Choroid plexus epithelial cell (primary cell): ENCODE data around the gene CCR7.

ENCODE experiments used
- DNase-seq: peaks from one replicate; pipeline ENCODE4 v3.0.0-alpha.2; 2010; ENCODE audit warnings: low read depth
- H3K4me3 ChIP-seq: 2 replicates; pipeline ENCODE4 v1.5.1; 2011; ENCODE audit warnings: low read depth, mild to moderate bottlenecking, control low read depth, low read length, moderate library complexity
- TF ChIP-seq, protein P1 (sequence below): conservative IDR thresholded peaks from 2 replicates; pipeline ENCODE4 v1.5.1; 2011; ENCODE audit warnings: low read depth, mild to moderate bottlenecking, control low read depth, inconsistent platforms, low read length, moderate library complexity

CCR7 gene

DNA sequence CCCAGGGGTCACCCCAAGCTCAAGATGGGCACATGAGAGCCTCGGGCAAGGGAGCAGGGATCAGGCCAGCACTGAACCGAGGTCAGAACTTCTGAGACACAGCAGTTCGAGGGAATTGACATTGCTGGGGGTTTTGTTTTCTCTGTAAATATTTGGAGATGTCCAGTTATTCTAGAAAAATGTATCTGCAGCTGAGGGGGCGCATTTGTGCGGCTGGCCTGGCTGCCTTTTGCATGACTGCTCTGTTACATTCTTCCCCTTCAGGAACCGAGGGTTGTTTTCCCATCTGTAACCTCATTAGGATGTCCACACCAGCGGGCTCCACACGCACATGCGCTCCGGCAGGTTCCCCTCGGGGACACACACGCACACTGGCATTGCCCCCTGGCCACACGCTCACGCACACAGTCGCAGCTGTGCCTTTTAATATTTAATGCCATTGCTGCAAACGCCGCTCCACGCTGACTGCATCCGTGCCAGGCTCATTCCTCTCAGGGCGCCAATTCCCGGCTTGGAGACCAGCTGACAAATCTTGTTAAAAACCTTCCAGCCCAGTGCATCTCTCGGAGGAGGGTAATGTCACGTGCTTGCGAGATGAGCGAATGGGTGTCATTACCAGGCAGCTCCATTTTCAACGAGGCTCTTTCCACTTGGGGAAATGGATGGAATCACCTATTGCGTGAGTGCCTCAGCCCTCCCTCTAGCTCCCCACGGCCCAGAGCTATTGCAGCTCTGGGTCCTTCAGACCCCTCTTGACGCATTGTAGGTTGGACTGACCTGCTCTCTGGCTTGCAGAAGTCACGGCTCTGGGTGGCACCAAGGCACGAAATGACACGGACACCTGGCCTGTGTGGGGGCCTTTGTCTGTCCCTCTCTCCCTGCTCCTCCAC is 13.1 kb downstream of the CCR7 start:
- TF ChIP-seq, protein P1, sequence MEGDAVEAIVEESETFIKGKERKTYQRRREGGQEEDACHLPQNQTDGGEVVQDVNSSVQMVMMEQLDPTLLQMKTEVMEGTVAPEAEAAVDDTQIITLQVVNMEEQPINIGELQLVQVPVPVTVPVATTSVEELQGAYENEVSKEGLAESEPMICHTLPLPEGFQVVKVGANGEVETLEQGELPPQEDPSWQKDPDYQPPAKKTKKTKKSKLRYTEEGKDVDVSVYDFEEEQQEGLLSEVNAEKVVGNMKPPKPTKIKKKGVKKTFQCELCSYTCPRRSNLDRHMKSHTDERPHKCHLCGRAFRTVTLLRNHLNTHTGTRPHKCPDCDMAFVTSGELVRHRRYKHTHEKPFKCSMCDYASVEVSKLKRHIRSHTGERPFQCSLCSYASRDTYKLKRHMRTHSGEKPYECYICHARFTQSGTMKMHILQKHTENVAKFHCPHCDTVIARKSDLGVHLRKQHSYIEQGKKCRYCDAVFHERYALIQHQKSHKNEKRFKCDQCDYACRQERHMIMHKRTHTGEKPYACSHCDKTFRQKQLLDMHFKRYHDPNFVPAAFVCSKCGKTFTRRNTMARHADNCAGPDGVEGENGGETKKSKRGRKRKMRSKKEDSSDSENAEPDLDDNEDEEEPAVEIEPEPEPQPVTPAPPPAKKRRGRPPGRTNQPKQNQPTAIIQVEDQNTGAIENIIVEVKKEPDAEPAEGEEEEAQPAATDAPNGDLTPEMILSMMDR: no peak
- peak; percentile 99 for DNase-seq
- no peak overlapping the region for H3K4me3 ChIP-seq

DNA sequence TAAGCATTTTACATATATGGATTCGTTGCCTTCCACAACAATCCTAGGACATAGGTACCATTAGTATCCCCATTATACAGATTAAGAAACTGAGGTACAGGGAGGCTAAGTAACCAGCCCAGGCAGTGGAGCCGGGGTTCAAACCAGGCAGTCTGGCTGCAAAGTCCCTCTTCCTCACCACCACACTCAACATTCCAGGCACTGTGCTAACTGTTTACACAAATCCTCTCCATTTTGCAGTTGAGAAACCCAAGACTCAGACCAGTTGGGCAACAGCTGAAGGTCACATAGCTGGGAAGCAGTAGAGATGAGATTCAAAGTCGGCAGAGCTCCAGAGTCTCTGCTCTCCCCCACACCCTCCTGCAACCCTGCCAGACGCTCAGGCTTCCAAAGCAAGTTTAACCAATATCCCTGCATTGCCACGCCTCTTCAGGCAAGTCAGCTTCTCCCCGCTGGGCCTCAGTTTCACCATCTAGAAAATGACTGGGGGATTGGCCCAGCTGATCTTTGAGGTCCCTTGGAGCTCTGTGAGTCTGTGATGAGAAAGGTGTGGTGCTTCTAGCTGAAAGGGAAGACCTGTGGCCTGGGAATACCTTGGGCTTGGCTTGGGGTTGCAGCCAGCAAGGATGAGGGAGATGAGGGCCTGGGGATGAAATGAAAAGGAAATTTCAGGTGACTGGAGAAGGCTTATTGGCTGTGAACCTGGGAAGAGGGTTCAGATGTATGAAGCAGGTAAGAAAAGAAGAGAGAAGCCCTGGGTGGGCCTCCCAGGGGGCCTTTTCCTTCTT is 14.0 kb downstream of the CCR7 start:
- DNase-seq: peak; percentile 100
- TF ChIP-seq, protein P1: no peak
- no peak overlapping the region for H3K4me3 ChIP-seq

DNA sequence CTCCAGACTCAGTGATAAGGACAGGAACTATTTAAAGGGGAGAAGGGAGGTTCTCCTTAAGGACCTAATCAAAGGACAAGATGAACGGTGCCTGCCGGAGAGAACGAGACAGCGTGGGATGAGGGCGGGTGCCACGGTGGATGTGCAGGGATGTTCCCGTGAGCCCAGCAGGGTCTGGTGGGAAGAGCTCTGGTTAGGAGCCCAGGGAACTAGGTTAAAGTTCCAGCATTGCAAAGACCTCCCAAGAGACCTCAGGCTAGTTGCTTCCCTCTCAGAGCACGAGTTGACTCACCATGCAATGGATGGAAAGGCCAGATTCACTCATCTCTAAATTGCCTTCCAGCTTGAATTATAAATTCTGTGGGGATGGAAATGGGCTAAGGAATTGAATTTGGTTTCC is 14.7 kb downstream of the CCR7 start:
- peak; percentile 95 for DNase-seq
- TF ChIP-seq, protein P1: no peak
- no peak overlapping the region for H3K4me3 ChIP-seq

DNA sequence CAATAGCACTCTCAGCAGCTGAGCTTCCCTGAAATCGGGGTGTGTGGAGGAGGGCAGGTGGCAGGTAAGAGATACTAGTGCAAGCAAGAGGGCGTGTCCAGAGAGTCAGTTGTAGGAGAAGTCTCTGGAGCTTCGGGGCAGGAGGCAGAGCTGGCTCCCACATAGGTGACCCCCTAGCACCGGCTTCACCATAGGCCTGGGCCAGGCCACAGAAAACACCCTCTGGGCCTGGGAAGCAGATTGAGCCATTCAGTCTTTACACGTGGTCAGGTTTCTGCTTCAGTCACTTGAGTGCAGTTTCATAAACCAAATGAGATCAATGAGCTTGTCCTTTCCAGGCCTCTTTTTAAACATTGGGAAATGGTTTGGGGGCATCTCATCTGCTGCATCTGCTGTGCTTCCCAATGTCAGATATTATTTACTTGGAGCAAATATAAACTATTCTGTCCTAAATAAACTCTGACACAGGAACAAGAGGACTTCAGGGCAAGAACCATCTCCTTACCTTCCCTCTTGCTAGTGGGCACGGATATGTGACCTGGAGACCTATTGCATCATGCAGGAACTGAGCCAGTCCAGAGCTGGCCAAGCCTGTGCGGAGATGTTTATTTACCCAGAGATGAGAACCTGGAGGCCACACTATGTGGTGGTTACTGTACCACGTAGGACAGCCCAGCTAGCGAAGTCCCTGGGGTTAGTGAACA is 16.1 kb downstream of the CCR7 start:
- TF ChIP-seq, protein P1: no peak
- no peak overlapping the region for H3K4me3 ChIP-seq
- DNase-seq: peak; percentile 97

DNA sequence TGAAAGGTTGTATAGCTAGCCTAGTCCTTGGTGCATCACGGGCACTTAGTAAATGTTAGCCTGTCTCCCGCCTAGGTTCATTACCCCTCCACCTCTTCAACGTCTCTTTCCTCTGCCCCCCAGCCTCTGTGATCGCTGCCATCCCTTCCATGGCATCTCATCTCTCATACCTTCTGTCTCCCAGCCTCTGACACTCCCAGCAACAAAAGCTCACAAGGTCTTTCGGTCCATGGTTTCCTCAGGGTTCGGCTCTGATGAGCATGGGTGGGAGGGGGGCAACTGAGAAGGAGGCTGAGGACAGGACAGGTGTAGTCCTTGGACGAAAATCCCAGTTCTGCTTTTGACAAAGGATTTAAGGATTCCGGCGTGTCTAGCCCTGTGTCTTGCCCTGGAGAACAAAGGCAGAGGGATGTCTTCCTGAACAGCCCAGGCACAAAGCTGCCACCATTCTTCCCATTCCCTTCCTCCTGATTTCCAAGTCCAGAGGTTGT is 16.7 kb downstream of the CCR7 start:
- H3K4me3 ChIP-seq: no peak overlapping the region
- no peak for DNase-seq
- TF ChIP-seq, protein P1: no peak

DNA sequence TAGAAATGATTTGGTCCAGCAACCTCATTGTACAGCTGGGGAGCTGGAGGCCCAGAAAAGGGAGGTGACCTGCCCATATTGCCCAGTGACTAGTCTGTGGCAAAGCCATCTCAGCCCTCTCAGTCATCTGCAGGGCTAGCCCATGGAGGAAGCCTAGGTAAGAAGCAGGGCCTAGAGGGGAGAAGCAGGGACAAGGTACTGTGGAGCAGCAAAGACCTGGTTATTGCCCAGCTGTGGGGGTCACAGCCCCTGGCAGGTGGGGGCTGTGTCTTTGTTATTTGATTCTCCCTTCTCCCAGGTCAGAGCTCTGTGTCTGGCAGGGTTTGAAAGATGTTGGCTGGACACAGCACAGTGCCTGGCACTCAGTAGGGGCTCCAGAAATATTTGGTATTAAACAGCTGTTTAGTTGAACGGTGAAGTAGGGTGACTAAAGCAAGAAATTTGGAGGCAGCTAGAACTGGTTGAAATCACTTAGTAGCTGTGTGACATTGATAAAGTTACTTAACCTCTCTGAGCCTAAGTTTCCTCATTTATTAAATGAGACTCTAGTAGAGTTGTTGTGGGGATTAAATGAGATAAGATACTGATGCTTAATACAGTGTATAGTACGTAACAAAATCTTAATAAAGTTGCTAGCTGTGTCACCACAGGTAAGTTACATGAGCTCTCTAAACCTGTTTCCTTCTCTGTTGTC is 17.3 kb downstream of the CCR7 start:
- no peak overlapping the region for H3K4me3 ChIP-seq
- TF ChIP-seq, protein P1: no peak
- DNase-seq: no peak
